HG02798 (cell line): ENCODE measurements around the gene OR5B21.

Source experiments
- ATAC-seq: cut with Tn5 transposase; IDR thresholded peaks from one replicate; pipeline ENCODE4 v1.9.1; 2021; ENCODE audit warnings: mild to moderate bottlenecking; ENCODE audit not compliant: unreplicated experiment, poor library complexity

The OR5B21 gene

DNA sequence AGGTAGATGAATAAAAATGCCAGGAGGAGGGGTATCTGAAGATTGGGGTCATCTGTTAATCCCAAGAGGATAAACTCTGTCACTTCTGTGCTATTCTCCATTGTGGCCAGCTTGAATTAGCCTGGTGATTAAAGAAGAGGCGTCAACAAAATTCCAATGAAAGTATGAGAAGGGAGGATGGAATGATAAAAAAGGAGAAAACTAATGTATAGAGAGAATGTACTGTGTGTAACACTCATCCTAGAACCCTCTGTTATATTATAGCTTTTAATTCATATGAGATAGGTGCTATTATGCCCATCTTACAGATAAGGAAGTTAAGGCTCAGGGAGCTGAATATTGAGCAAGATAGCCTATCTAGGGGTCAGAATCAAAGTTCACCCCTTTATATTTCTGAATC lies at the start of gene OR5B21:
Gene OR5B21 (minus strand): TSS at position 101 of the 400 bp plus-strand sequence. CDS start 0 bp downstream, at position 101.
- no peak for ATAC-seq

DNA sequence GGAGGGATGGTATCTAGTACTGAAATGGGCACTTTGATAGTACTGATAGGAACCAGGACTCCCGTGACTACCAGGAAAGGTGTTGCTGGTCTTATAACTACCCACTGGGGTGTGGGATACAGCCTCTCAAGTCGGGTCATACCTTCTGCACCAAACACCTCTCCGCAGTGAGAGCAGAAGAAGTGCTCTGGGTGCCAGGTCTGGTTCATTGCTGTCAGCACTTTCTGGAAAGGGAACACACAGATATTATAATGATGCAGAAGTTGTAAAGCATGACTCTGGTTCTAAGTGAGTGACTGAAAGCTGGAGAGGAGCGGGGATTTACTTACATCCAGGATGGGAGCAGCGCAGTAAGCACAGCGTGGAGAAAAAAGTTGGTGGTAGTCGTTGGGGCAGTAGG lies 41.7 kb upstream of the OR5B21 start:
- no peak for ATAC-seq

DNA sequence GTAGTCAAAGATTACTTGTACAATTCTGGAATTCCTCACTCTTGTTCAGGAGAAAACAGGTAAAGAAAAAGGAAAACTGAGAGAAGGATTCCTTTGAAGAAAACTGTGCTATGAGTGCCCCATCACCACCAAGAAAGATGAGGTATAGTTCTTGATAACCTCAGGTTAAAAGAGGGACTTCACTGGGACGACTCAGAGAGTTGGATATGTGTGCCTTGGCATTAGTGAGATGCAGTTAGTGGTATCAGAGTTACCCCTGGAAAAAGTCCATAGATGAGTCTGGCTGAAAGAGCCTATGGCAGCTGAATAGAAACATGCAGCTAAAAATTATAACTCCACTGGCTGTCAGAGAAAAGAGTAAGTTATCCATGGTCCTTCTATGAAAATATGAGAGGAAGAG lies 38.9 kb upstream of the OR5B21 start:
- no peak for ATAC-seq

DNA sequence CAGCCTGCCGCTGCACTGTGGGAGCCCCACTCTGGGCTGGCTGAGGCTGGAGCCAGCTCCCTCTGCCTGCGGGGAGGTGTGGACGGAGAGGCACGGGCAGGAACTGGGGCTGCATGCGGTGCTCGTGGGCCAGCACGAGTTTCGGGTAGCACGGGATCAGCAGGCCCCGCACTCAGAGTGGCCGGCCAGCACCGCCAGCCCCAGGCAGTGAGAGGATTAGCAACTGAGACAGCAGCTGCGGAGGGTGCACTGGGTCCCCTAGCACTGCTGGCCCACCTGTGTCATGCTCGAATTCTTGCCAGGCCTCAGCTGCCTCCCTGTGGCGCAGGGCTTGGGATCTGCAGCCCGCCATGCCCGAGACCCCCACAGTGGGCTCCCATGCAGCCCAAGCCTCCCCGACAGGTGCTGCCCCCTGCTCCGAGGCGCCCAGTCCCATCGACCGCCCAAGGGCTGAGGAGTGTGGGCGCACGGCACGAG lies 24.0 kb upstream of the OR5B21 start:
- no peak for ATAC-seq

DNA sequence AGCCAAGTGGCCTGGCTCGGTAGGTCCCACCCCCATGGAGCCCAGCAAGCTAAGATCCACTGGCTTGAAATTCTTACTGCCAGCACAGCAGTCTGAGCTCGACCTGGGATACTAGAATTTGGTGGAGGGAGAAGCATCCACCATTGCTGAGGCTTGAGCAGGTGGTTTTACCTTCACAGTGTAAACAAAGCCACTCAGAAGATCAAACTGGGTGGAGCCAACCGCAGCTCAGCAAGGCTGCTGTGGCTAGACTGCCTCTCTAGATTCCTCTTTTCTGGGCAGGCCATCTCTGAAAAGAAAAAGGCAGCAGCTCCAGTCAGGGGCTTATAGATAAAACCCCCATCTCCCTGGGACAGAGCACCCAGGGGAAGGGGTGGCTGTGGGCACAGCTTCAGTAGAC lies 22.3 kb upstream of the OR5B21 start:
- no peak for ATAC-seq

DNA sequence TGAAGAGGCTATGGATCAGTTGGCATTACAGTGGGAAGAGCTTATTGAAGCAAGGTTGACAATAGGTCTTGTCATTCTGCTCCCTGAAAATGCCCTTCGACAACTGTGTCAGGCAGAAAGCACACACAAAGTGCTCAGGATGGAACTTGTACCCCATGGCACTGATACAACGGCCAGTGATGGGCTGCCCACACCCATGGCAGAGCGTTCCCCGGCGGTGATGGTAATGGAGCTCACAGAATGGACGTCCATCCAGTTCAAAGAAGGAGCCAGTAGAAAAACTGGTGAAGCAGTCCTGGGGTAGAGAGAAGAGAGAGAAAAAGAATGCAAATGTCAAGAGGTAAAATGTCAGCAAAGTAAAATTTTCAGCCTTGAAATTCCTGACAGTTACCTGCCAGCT lies 19.5 kb upstream of the OR5B21 start:
- ATAC-seq = no peak

DNA sequence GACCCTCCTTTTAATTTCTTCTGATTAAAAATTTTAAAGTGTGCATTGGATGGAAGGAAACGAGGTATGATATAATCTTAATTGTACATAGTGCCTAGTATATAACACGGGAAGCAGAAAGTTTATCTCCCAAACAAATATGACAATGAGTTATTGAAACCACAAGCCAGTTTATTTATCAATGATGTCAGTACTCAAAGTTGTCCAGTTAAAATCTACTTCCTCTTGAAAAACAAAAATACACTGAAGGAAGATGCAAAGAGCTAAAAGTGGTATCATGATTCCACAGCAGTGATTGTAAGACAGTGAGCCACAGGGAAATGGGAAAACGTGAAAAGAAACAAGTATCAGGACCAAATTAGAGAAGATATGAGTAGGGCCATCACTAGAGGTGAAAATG lies 18.8 kb upstream of the OR5B21 start:
- ATAC-seq = no peak

DNA sequence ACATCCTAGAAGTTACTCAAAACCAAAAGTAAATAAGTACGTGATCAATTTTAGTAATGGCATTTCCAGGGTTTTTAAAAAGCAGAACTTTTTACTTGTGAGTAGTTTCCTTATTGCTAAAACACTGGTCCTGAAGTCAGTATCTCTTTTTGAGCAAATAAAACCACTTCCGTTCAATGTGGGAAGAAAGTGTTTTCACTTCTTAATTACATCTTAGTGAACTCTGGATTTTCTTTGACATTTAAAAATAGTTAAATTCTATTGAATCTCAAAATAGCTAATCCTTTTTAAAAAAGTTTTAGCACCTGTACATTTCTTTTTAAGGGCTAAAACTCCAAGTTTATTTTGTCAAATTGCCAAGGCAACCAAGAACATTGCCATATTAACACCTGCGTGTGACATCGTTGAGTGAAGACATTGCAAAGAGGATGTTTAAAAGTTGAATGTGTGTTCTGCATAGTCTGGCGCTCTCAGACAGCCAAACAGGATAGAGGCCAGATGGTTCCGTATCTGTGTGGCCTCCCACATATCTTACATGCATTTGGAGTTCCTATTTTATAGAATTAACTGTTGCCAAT lies 17.2 kb upstream of the OR5B21 start:
- ATAC-seq = peak; percentile 81

DNA sequence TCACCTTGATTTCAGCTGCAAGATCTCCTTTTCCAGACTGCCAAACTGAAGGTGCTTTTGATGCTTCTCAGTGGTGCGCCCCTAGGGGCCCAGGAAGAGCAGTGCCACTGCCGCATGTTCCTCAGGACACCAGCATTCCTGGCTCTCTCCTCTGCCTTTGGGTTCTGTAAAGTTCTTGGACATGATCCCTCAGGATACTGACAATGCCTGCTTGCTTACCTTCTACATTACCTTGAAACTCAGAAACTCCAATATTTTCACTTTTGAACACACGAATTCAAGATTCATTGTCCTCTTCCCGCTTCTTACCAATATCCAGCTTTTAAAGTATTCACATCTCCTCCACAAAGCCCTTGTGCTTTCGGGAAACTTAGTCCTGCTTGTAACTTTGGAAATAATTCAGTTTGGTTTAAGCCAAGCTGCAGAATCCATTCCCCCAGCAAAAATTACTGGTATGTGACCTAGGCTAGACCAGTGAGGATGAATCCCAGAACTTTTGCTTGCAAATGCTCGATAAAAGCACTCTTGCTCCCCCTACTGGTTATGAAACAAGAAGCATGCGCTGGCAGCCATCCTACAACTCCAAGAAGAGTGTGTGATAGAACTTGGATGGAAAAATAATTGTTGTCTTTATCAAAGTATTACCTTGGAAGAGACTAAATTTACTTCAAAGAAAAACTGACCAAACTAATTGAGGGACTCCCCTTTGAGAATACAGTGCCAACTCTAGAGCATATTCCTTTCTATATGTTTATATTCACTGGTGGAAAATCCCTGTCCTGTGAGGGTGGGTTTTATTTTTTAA lies 16.5 kb upstream of the OR5B21 start:
- peak; percentile 67 for ATAC-seq

DNA sequence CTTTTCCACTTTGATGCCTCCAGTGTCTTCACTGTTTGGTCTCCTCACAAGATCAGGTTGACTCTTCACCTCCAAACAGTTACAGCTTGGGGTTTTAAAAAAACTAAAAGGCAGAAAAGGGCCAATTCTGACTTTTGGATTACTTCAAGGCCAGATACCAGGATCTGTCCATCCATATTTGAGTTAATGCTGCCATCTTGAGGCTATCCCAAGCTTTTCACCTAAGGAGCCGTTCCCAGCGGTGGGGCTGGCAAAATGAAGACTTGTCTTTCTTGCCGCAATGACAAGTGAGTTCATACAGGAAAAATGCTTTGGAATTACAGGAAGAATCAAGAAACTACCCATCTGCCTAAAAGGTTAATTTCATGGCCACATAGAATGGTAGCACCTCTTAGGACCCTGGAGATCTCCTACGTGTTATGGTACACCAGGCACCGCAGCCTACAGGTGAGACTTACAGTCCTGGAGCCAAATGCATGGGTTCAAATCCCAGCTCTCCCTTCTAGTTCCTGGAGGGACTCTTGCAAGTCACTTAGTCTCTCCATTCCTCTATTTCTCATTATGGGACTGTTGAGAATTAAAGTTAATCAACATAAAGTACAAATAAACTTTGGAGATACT lies 6.0 kb upstream of the OR5B21 start:
- no peak for ATAC-seq

DNA sequence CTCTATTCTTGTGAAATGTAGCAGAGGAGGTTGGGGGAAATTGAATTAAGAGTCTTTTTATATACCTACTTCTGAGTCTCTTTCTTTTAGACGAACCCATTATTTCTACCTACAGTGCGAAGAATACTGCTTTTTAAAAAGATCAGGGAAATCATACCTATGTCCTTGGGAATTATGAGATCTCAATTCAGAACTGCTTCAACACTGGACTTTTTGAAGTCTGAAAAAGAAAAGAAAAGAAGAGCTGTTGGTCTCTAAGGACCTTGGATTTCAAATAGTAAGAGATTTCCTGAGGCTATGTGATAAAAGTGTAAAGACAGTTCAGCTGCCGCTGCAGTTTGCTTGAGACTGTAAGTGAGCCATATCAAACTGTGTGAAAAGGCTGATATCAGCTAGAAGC lies 3.7 kb upstream of the OR5B21 start:
- no peak for ATAC-seq

DNA sequence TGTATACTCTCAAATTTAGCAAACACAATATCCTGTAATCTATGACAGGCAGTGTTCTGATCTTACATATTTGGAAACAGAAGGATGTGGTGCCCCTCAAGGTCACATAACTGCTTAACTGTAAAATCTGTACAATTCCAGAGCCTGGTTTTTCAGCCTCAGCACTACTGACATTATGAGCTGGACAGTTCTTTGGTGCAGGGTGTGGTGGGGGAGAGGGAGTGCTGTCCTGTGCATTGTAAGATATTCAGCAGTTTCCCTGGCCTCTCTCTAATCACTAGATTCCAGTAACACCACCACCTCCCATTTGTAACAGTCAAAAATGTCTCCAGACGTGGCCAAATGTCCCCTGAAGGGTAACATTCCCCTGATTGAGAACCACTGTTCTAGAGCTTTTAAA lies 1.8 kb upstream of the OR5B21 start:
- no peak for ATAC-seq

DNA sequence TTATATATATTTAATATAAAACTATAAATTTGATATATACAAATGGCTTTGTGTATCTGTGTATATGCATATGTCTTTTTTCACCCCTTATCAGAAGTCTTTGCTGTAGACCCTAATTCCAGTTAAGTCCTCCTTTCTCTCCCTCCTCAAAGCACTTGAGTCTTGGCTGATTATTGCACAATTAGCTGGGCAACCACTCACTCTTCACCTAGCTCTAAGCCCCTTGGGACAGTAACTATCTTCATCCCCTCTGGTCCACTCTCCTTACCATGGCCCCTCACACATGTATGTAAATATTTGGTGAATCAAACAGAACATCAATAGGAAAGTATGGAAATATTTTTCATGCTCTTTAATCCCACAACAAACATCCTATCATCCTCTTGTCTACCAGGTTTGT lies 909 bp upstream of the OR5B21 start:
- ATAC-seq = no peak

DNA sequence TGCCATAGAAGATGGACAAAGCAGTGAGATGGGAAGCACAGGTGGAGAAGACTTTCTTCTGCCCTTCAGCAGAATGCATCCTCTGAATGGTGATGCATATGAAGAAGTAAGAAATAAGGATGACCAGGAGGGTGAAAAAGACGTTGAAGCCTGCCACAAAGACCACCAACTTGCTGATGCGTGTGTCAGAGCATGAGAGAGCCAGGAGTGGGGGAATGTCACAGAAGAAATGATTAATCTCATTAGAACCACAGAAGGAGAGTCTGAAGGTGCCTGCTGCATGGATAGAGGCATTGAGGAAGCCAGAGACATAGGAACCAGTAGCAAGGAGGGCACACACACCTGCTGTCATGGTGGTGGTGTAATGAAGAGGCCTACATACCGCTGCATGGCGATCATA lies 550 bp downstream of the OR5B21 start:
- no peak for ATAC-seq

DNA sequence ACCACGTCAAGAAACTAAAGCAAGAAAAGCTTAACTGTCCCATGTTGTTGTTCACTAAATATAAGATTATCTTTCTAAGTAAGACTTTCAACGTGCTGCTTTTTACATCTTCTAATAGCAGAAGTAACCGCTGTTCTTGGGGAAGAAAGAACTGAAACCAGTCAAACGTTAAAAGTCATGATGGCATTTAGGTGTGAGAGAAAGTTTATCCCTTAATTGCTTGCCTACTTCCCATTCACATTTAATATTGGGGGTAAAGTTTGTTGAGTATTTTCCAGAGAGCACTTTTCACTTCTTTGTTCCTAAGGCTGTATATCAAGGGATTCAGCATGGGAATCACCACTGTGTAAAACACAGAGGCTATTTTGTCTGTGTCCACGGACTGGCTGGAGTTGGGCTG lies 970 bp downstream of the OR5B21 start:
- ATAC-seq = no peak

DNA sequence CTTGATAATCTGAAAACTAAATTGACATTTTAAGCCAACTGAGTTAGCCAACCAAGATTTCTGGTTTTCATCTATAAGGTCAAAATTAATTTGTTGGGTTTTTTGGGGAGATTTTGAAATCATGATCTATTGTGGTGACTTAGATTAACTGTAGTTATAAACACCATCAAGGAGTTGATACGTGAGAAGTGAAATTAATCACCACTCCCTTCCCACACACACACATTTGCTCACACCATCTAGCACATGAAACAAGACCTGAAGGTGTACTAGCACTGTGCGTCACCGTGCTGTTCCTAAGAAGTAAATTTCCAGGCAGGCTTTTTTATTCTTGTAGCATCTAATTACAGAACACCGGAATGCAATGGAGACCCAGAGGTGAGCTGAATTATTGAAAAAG lies 2.1 kb downstream of the OR5B21 start:
- no peak for ATAC-seq

DNA sequence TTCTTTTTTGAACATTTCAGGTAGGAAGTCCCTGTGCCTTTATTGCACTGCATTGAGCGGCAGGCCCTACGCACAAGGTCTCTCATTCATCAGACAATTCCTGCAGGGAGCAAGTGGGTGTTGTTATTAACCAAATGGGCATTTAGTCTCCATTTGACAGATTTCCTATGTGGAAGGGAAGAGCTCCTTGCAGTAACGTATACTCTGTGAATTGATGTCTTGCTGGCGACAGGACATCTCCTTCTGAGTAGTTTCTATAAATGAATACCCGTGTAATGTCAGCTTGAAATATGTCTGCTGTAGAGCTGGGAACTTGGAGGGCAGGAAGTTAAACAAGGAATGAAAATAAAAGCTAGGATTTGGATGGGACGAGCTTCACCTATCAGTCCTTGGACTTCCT lies 3.7 kb downstream of the OR5B21 start:
- ATAC-seq = no peak

DNA sequence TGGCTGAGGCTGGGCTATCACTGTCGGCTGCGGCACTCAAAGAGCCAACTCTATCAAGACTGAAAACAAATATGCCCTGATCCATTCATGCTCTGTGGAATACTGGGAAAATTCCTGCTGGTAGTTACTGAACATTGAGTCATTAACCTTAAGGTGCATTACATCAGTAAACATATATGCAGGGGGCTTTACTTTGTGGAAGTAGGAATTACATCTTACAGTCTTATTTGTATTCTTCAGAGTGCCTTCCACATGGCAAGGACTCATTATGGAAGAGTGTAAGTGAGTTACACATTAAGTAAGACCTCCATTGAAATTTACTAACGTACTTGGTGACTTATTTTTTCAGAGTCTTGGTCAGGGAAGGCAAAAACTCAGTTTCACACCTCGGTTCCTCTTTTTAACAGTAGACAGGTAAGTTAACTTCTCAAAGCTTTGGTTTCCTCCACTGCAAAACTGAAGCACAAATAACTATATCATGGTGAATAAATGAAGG lies 4.5 kb downstream of the OR5B21 start:
- ATAC-seq = peak; percentile 92

DNA sequence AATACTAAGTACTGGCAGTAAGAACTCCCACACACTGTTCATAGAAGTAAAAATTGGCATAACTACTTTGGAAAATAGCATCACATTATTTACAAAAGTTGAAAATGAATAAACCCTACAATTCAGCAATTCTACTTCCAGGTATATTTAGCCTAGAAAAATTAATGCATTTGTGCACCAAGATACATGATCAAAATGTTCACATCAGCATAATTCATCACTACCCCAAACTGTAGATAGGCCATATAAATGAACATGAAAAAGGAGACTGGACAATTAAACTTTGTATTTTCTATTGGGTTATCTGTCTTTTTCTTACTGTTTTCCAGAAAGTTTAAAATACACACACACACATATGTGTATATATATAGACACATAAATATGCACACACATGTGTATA lies 5.9 kb downstream of the OR5B21 start:
- ATAC-seq = no peak

DNA sequence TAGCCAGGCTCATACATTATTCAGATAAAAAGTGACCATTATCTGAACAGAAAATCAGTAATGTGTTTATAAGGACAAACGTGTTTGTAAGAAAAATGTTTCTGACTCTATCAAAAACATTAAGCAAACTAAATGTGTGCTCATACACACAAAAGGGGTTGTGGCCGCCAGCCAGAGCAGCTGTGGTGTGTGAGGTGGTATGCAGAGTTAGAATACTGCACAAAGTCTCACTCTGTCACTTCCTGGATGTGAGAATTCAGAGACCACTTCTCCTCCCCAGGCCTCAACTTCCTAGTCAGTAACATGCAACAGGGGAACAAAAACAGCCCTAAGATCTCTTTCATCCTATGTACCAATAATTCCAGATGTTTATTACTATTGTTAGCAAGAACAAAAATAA lies 9.4 kb downstream of the OR5B21 start:
- ATAC-seq = no peak

DNA sequence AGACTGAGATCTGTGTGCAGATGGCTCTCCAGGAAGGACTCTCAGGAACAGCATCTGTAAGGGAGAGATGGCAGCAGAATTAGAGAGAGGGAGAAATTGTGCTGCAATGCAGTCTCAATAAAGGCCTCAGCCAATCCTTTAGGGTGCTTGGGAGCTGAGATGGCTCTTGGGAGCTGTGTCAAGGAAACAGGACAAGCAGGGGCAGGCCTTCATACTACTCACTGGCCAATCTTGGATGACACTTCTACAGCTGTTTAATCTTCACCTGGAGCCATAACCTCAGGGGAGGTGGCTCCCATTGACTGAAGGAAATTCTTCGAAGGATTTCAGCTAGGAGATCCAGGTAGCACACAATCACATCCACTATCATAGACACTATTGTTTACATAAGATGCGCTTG lies 10.0 kb downstream of the OR5B21 start:
- no peak for ATAC-seq
